Upper lobe of left lung (tissue), 6 donors: ENCODE measurements around the gene PSME4. TPM values are rescaled to one million over a fixed set of nuclear protein-coding genes. Genes with fewer than 3 reads are reported as not detected.
A peak's percentile ranks its signal among the peaks of the same experiment; 100 is the strongest.

Experiments used
- ATAC-seq, 2 donors: fragments of 200-7000 bp; cut with Tn5 transposase; one replicate each; pipeline ENCODE4 v1.9.1; 2022; ENCODE audit warnings: mild to moderate bottlenecking in 2 of 2, moderate library complexity in 2 of 2; ENCODE audit not compliant: low FRiP score in 2 of 2
- DNase-seq, 2 donors: peaks; one replicate each; pipeline ENCODE4 v3.0.0-alpha.2; 2019 to 2020
- H3K27ac ChIP-seq, 4 donors: fragments of 200-600 bp; sonication (generic); one replicate each; pipeline ENCODE4 v1.5.1; 2016 to 2019
- H3K27me3 ChIP-seq, 4 donors: fragments of 200-600 bp; sonication (generic); one replicate each; pipeline ENCODE4 v1.5.1; 2017 to 2019
- H3K36me3 ChIP-seq, 4 donors: fragments of 200-600 bp; sonication (generic); one replicate each; pipeline ENCODE4 v1.5.1; 2016 to 2019
- H3K4me1 ChIP-seq, 4 donors: fragments of 200-600 bp; sonication (generic); one replicate each; pipeline ENCODE4 v1.5.1; 2018 to 2019
- H3K4me3 ChIP-seq, 4 donors: fragments of 200-600 bp; sonication (generic); one replicate each; pipeline ENCODE4 v1.5.1; 2017 to 2019; ENCODE audit warnings: mild to moderate bottlenecking in 2 of 4, moderate library complexity in 1 of 4
- H3K9me3 ChIP-seq, 4 donors: fragments of 200-600 bp; sonication (generic); one replicate each; pipeline ENCODE4 v1.5.1; 2018 to 2019
- CTCF ChIP-seq, 6 experiments: fragments of 450-650 bp in 4 of 6; fragments of 200-600 bp in 2 of 6; sonication (generic) in 2 of 6; IDR thresholded peaks; one replicate each; pipeline ENCODE4 v1.5.1; 2016 to 2019; ENCODE audit warnings: antibody characterized with exemption in 6 of 6
- EP300 ChIP-seq, 4 donors: sonication (generic); formaldehyde crosslinking; IDR thresholded peaks; one replicate each; pipeline ENCODE4 v1.5.1; 2017; ENCODE audit warnings: antibody characterized with exemption in 4 of 4, control low read depth in 2 of 4
- POLR2A ChIP-seq, 4 donors: fragments of 450-650 bp; IDR thresholded peaks; one replicate each; pipeline ENCODE4 v1.5.1; 2016 to 2017; ENCODE audit warnings: antibody characterized with exemption in 4 of 4, mild to moderate bottlenecking in 2 of 4
- POLR2AphosphoS5 ChIP-seq, 2 donors: sonication (generic); formaldehyde crosslinking; IDR thresholded peaks; one replicate each; pipeline ENCODE4 v1.5.1; 2017; ENCODE audit warnings: antibody characterized with exemption in 2 of 2
- WGBS, 2 donors: methylation state at CpG; one replicate each; pipeline ENCODE4 v1.1.5; 2017 to 2018; 5-methylcytosine and 5-hydroxymethylcytosine counted together
- total RNA-seq, 6 donors: library from RNA; depleted of rRNA in 4 of 6; stranded (reverse); fragments of >200 nt in 4 of 6; gene quantifications; one replicate each; pipeline versions ENCODE4 v1.1.0 to v1.2.1, GENCODE V29; 2016 to 2021
- donor health status: DM: no; HTN: no; CAD: no; lungs with moderate emphysema.
- donor health status: DM: no; HTN: yes; CAD: no; lungs with severe emphysema.

PSME4 gene
- total RNA-seq, 6 donors from 2014 or later: 39.3 to 80.7 (median 65.1) TPM

DNA sequence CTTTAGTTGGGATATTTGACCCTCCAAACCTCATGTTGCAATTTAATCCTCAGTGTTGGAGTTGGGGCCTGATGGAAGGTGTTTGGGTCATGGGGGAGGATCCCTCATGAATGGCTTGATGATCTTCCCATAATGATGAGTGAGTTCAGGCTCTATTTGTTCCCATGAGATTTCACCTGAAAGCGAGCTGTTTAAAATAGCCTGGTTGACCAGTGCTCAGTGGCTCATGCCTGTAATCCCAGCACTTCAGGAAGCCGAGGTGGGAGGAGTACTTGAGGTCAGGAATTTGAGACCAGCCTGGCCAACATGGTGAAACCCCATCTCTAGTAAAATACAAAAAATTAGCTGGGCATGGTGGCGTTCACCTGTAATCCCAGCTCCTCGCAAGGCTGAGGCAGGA is 14.9 kb upstream of the PSME4 start:
- TF ChIP-seq EP300 (IDR thresholded peaks at IDR 0.05): no peak
- TF ChIP-seq POLR2AphosphoS5 (IDR thresholded peaks at IDR 0.05): no peak
- no peak for TF ChIP-seq POLR2A (IDR thresholded peaks at IDR 0.05)
- TF ChIP-seq CTCF (IDR thresholded peaks at IDR 0.05): no peak
- no peaks in the 10 kb centered on the region for H3K9me3 ChIP-seq
- no peak overlapping the region for H3K27ac ChIP-seq
- ATAC-seq (no peak), DNase-seq (no peak)
- H3K4me1 ChIP-seq: peaks cover 5 to 13% (median 8%) of the 10 kb centered on the region in 4 donors
- WGBS, 2 donors: 93 to 94% methylated on average over 4 of the region's 4 CpGs
- no peak overlapping the region for H3K4me3 ChIP-seq
- H3K36me3 ChIP-seq: peaks cover 0 to 4% (median 0%) of the 10 kb centered on the region in 4 donors
- no peaks in the 10 kb centered on the region for H3K27me3 ChIP-seq

DNA sequence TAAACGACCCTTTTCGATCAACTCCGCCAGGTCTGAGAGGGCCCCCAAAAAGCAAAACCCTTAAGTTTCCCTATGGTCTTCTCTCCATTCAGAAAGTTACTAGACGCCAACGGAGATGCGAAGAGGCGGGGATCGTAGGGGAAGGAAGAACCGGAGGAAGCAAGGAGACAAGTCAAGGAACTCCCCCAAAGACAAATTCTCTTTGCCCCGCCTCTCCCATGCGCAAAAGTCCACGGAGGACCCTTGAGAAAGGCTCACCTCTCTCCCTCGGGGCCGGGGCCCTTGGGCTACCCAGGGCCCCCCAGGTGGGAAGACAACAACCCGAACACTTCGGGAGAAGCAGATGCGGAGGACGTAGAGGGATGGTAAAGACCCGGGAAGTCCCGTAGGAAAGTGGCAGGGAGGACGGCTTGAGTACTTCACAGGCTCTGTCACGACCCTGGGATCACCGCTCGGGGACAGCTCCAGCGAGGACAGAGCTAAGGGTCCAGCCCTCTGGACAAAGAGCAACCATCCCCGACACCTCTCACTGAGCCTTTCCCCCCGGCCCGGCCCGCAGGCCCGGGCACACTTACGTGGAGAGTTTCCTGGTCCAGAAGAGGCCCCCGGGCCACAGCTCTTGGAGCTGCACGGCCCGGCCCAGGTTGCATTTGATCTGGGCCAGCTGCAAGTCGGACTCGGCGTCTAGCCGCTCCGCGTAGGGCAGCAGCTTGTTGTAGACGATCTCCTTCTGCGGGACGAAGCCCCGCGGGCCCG is 647 bp downstream of the PSME4 start:
- DNase-seq (peak in 1 of 2 donors; percentile 45), ATAC-seq (peak; percentile 53 to 75)
- TF ChIP-seq POLR2A (IDR thresholded peaks at IDR 0.05) (peak in 2 of 4 donors; percentile 10 to 12), POLR2AphosphoS5 (IDR thresholded peaks at IDR 0.05) (no peak), CTCF (IDR thresholded peaks at IDR 0.05) (no peak), EP300 (IDR thresholded peaks at IDR 0.05) (no peak)
- Histone ChIP-seq H3K4me1 (peaks cover 15 to 33% (median 26%) of the 10 kb centered on the region in 4 donors), H3K27ac (peak overlapping the region; percentile 88 to 97 (median 97)), H3K4me3 (peak overlapping the region; percentile 67 to 91 (median 83)), H3K27me3 (no peaks in the 10 kb centered on the region), H3K36me3 (peaks cover 0 to 11% (median 4%) of the 10 kb centered on the region in 4 donors), H3K9me3 (no peaks in the 10 kb centered on the region)
- 0% methylated on average over 25 to 28 of the region's 46 CpGs for WGBS, 2 donors

GRCh38 chr2:53969285-53969967 is 1.4 kb downstream of the PSME4 start:
- peaks cover 20 to 36% (median 30%) of the 10 kb centered on the region in 4 donors for H3K4me1 ChIP-seq
- H3K4me3 ChIP-seq: peak overlapping the region; percentile 67 to 91 (median 83)
- peaks cover 0 to 4% (median 1%) of the 10 kb centered on the region in 4 donors for H3K36me3 ChIP-seq
- TF ChIP-seq EP300 (IDR thresholded peaks at IDR 0.05) (no peak), CTCF (IDR thresholded peaks at IDR 0.05) (no peak), POLR2A (IDR thresholded peaks at IDR 0.05) (no peak), POLR2AphosphoS5 (IDR thresholded peaks at IDR 0.05) (no peak)
- peak overlapping the region; percentile 88 to 97 (median 97) for H3K27ac ChIP-seq
- 3% methylated on average over 6 of the region's 6 CpGs for WGBS, 2 donors
- ATAC-seq (peak in 1 of 2 donors; percentile 32), DNase-seq (peak in 1 of 2 donors; percentile 25)
- no peaks in the 10 kb centered on the region for H3K9me3 ChIP-seq
- no peaks in the 10 kb centered on the region for H3K27me3 ChIP-seq

- WGBS, 2 donors: 90 to 94% methylated on average over 11 of the region's 11 CpGs
- DNase-seq (no peak), ATAC-seq (no peak)
- Histone ChIP-seq H3K9me3 (no peaks in the 10 kb centered on the region), H3K4me1 (peaks cover 37 to 54% (median 42%) of the 10 kb centered on the region in 4 donors), H3K4me3 (no peak overlapping the region), H3K27ac (no peak overlapping the region), H3K27me3 (no peaks in the 10 kb centered on the region), H3K36me3 (no peaks in the 10 kb centered on the region)
- TF ChIP-seq CTCF (IDR thresholded peaks at IDR 0.05) (no peak), POLR2A (IDR thresholded peaks at IDR 0.05) (no peak), EP300 (IDR thresholded peaks at IDR 0.05) (no peak), POLR2AphosphoS5 (IDR thresholded peaks at IDR 0.05) (no peak)
These were observed 5.7 kb downstream of the PSME4 start for GRCh38 chr2:53964987-53965687.
